MM.1S (cell line): Measurements from ENCODE around the gene ELOVL1.

Experiments used
- EZH2 ChIP-seq: fragments of 300-600 bp; sonication (generic); optimal IDR thresholded peaks from 2 replicates; pipeline ENCODE3; 2017; ENCODE audit warnings: low read depth, mild to moderate bottlenecking, antibody characterized with exemption, low read length, mixed read lengths
- EZH2phosphoT487 ChIP-seq: fragments of 300-600 bp; sonication (generic); IDR thresholded peaks from 2 replicates; pipeline ENCODE4 v1.6.1; 2018; ENCODE audit warnings: antibody characterized with exemption, low read length
- TF ChIP-seq, protein P1 (sequence below): fragments of 300-600 bp; sonication (generic); IDR thresholded peaks from 2 replicates; pipeline ENCODE4 v1.5.1; 2016; ENCODE audit warnings: antibody characterized with exemption, low read length, mixed read lengths

GRCh38 chr1:43368646-43369020, 822 bp upstream of the ELOVL1 start:
- TF ChIP-seq, protein P1, sequence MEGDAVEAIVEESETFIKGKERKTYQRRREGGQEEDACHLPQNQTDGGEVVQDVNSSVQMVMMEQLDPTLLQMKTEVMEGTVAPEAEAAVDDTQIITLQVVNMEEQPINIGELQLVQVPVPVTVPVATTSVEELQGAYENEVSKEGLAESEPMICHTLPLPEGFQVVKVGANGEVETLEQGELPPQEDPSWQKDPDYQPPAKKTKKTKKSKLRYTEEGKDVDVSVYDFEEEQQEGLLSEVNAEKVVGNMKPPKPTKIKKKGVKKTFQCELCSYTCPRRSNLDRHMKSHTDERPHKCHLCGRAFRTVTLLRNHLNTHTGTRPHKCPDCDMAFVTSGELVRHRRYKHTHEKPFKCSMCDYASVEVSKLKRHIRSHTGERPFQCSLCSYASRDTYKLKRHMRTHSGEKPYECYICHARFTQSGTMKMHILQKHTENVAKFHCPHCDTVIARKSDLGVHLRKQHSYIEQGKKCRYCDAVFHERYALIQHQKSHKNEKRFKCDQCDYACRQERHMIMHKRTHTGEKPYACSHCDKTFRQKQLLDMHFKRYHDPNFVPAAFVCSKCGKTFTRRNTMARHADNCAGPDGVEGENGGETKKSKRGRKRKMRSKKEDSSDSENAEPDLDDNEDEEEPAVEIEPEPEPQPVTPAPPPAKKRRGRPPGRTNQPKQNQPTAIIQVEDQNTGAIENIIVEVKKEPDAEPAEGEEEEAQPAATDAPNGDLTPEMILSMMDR, result no peak
- TF ChIP-seq EZH2 (no peak), EZH2phosphoT487 (no peak)
